ENCODE results near the gene TPCN2. TPM values are rescaled to one million over a fixed set of nuclear protein-coding genes. Genes with fewer than 3 reads are reported as not detected.
A peak's percentile ranks its signal among the peaks of the same experiment; 100 is the strongest.
"Not testable (repeated sequence)": the region's sequence is repeated elsewhere in the genome, so short reads cannot be mapped to it uniquely, and the experiment has no call there.

TPCN2 gene
- total RNA-seq, 2 donors from 2014 or later = 17.6 to 31.0 TPM

- intact Hi-C loops (cut with DNase I) = no loop called here
- H3K4me3 ChIP-seq = no peak overlapping the region
- peak overlapping the region; percentile 39 to 56 for H3K27ac ChIP-seq
- no peaks in the 10 kb centered on the region for H3K27me3 ChIP-seq (replicated peaks; ENCODE audit: insufficient read depth)
- no peaks in the 10 kb centered on the region for H3K4me1 ChIP-seq (replicated peaks)
- 59% methylated on average over 15 of the region's 18 CpGs for WGBS
- no peak for DNase-seq (ENCODE audit: low spot score)
- H3K36me3 ChIP-seq = peaks cover 0 to 10% of the 10 kb centered on the region in 2 donors
- TF ChIP-seq CTCF (IDR thresholded peaks at IDR 0.05) (no peak), POLR2AphosphoS5 (IDR thresholded peaks at IDR 0.05) (peak; percentile 69), POLR2A (IDR thresholded peaks at IDR 0.05) (no peak)
- H3K9me3 ChIP-seq = no peaks in the 10 kb centered on the region
Observed at GRCh38 chr11:69075421-69076128, 26.8 kb downstream of the TPCN2 start.

DNA sequence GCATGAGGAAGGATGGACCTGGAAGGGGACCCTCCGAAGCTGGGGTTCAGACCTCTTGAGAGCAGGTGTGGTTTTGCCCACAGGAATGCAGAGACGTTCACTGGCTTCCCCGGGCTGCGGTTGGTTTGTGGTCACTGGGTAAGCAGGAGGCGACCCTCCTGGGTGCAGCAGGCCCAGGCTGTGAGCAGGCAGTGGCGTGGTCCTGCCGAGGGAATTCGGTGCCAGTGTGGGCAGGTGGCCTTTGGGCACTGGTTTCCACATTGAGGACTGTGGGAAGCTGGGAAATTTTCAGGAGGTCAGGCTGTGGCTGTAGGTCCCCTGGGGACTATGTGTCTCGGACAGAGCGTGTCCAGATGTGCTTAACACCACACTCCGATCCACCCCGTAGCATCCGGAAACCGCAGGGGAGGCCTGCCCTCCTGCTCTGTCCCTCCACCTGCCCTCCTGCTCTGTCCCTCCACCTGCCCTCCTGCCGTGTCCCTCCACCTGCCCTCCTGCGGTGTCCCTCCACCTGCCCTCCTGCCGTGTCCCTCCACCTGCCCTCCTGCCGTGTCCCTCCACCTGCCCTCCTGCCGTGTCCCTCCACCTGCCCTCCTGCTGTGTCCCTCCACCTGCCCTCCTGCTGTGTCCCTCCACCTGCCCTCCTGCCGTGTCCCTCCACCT lies 27.5 kb downstream of the TPCN2 start:
- Histone ChIP-seq H3K9me3 (no peaks in the 10 kb centered on the region), H3K4me3 (no peak overlapping the region), H3K36me3 (peaks cover 0 to 10% of the 10 kb centered on the region in 2 donors), H3K27ac (peak overlapping the region in 1 of 2 donors; percentile 39), H3K27me3 (replicated peaks; ENCODE audit: insufficient read depth) (no peaks in the 10 kb centered on the region), H3K4me1 (replicated peaks) (no peaks in the 10 kb centered on the region)
- TF ChIP-seq POLR2A (IDR thresholded peaks at IDR 0.05) = no peak
- TF ChIP-seq CTCF (IDR thresholded peaks at IDR 0.05) = no peak
- no peak for TF ChIP-seq POLR2AphosphoS5 (IDR thresholded peaks at IDR 0.05)
- no peak for DNase-seq (ENCODE audit: low spot score)
- 82% methylated on average over 18 of the region's 20 CpGs for WGBS
- intact Hi-C loops (cut with DNase I) = no loop called here

DNA sequence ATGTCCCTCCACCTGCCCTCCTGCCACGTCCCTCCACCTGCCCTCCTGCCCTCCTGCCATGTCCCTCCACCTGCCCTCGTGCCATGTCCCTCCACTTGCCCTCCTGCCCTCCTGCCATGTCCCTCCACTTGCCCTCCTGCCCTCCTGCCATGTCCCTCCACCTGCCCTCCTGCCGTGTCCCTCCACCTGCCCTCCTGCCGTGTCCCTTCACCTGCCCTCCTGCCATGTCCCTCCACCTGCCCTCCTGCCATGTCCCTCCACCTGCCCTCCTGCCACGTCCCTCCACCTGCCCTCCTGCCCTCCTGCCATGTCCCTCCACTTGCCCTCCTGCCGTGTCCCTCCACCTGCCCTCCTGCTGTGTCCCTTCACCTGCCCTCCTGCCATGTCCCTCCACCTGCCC lies 28.2 kb downstream of the TPCN2 start:
- DNase-seq (ENCODE audit: low spot score) = not testable (repeated sequence)

DNA sequence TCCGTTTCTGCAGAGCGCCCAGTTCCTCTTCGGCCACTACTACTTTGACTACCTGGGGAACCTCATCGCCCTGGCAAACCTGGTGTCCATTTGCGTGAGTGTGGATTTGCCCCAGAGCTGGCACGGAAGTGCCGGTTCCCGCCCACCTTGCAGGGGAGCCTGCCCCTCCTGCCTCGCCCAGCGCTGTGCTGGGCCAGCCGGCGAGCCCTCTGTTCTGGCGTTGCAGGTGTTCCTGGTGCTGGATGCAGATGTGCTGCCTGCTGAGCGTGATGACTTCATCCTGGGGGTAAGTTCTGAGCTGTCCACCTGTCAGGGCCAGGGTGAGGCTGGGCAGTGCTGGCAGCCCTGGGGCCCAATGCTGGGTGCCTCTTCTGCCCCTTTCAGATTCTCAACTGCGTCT lies 29.8 kb downstream of the TPCN2 start:
- WGBS = 87% methylated on average over 15 of the region's 15 CpGs
- DNase-seq (ENCODE audit: low spot score) = no peak
- Histone ChIP-seq H3K36me3 (peaks cover 0 to 10% of the 10 kb centered on the region in 2 donors), H3K4me1 (replicated peaks) (no peaks in the 10 kb centered on the region), H3K9me3 (no peaks in the 10 kb centered on the region), H3K27me3 (replicated peaks; ENCODE audit: insufficient read depth) (no peaks in the 10 kb centered on the region), H3K4me3 (no peak overlapping the region), H3K27ac (no peak overlapping the region)
- intact Hi-C loops (cut with DNase I) = no loop called here
- TF ChIP-seq POLR2AphosphoS5 (IDR thresholded peaks at IDR 0.05) = no peak
- TF ChIP-seq CTCF (IDR thresholded peaks at IDR 0.05) = no peak
- no peak for TF ChIP-seq POLR2A (IDR thresholded peaks at IDR 0.05)

More for the DNA sequence above, 28.2 kb downstream of the TPCN2 start:
- H3K27ac ChIP-seq; H3K4me3 ChIP-seq; H3K9me3 ChIP-seq; H3K27me3 ChIP-seq (replicated peaks; ENCODE audit: insufficient read depth); intact Hi-C loops (cut with DNase I); H3K4me1 ChIP-seq (replicated peaks): not testable (repeated sequence)
- WGBS = 64% methylated on average over 6 of the region's 6 CpGs
- H3K36me3 ChIP-seq = peaks cover 0 to 10% of the 10 kb centered on the region in 2 donors

GRCh38 chr11:69078930-69079605 lies 30.3 kb downstream of the TPCN2 start:
- H3K27ac ChIP-seq = no peak overlapping the region
- intact Hi-C loops (cut with DNase I) = no loop called here
- TF ChIP-seq CTCF (IDR thresholded peaks at IDR 0.05) = no peak
- TF ChIP-seq POLR2A (IDR thresholded peaks at IDR 0.05) = no peak
- TF ChIP-seq POLR2AphosphoS5 (IDR thresholded peaks at IDR 0.05) = no peak
- H3K9me3 ChIP-seq = no peaks in the 10 kb centered on the region
- 79% methylated on average over 20 of the region's 20 CpGs for WGBS
- DNase-seq (ENCODE audit: low spot score) = no peak
- H3K4me3 ChIP-seq = no peak overlapping the region
- H3K27me3 ChIP-seq (replicated peaks; ENCODE audit: insufficient read depth) = no peaks in the 10 kb centered on the region
- no peaks in the 10 kb centered on the region for H3K4me1 ChIP-seq (replicated peaks)
- peaks cover 0 to 10% of the 10 kb centered on the region in 2 donors for H3K36me3 ChIP-seq
